ENCODE measurements around the gene EPAS1.

EPAS1 gene

GRCh38 chr2:46413631-46414030 lies 116.4 kb downstream of the EPAS1 start:
- no peak for DNase-seq

- no peak for DNase-seq
Measured at GRCh38 chr2:46414701-46415100, 117.5 kb downstream of the EPAS1 start.

DNA sequence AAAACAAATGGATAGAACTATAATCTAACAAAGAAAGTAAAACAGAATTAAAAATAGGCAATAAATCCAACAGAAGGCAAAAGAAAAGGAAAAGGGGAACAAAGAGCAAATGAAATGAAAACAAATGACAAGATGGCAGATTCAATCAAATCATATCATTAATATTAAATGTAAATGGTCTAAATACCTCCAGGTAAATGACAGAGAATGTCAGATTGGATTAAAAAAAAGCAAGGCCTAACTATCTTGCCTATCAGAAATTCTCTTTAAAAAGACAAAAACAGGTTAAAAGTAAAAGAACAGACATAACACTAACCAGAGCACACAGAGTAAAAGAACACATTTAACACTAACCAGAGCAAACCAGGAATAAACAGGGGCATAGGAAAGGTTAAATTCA lies 119.1 kb downstream of the EPAS1 start:
- DNase-seq = no peak

- DNase-seq = no peak
Measured at GRCh38 chr2:46416739-46417403, 119.7 kb downstream of the EPAS1 start.

DNA sequence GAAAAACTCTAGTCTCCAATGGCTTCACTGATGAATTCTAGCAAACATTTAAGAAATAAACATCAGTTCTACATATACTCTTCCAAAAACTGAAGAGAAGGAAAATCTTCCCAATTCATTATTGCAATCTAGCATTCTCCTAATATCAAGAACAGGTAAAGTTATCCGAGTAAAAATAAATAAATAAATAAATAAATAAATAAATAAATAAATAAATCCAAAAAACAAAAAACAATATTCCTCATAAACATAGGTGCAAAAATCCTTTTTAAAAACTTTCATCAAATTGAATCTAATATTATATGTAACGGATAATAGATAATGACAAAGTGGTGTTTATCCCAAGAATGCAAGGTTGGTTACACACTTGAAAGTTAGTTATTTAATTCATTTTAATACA lies 123.7 kb downstream of the EPAS1 start:
- no peak for DNase-seq

- DNase-seq = no peak
Measured at GRCh38 chr2:46421361-46421760, 124.2 kb downstream of the EPAS1 start.

DNA sequence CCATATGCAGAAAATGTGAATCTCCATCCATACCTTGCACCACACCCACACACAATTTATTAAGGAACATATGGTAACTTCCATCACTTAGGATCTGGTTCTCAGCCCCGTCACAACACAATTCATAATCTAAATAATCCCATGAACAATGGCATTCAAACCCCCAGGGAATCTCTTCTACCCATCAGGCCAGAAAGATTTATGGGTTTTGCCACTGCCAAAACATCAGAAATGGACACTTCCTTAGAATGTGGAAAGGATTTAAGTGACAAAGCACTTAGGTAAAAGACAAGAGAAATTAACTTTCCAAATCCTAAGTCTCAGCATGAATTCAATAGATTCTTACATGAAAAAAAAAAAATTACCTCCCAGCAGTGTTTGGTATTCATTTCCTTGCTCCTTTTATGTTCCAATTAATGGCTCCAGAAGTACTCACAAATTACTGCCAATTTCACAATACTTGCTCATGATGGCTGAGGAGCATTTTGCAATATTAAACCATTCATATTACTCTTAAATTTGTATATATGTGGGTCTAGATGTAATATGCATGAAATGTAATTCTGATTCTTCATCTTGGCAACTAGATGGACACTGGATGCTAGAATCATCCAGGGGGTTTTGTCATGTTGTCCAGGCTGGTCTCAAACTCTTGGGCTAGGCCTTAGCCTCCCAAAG lies 125.6 kb downstream of the EPAS1 start:
- no peak for DNase-seq

GRCh38 chr2:46424937-46425336 lies 127.7 kb downstream of the EPAS1 start:
- no peak for DNase-seq

GRCh38 chr2:46428911-46429436 lies 131.8 kb downstream of the EPAS1 start:
- no peak for DNase-seq

DNA sequence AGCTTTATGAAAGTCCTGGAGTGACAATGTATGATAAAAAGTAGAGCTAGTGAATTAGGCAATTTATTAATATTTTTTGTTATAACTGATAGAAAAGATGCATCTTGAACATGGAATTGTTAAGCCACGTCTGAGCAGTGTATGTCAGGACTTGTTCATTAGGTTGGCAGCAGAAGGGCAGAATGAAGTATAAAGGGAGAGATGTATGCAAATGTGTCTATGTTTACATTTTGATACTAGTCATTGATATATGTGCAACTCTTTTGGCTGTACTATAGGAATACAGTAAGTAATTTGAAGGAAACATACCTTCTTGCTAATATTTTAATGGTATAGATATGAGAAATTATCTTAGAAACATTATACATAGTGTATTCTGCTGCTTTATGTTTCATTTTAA lies 133.2 kb downstream of the EPAS1 start:
- no peak for DNase-seq

- DNase-seq = no peak
Measured at GRCh38 chr2:46430992-46431391, 133.8 kb downstream of the EPAS1 start.

DNA sequence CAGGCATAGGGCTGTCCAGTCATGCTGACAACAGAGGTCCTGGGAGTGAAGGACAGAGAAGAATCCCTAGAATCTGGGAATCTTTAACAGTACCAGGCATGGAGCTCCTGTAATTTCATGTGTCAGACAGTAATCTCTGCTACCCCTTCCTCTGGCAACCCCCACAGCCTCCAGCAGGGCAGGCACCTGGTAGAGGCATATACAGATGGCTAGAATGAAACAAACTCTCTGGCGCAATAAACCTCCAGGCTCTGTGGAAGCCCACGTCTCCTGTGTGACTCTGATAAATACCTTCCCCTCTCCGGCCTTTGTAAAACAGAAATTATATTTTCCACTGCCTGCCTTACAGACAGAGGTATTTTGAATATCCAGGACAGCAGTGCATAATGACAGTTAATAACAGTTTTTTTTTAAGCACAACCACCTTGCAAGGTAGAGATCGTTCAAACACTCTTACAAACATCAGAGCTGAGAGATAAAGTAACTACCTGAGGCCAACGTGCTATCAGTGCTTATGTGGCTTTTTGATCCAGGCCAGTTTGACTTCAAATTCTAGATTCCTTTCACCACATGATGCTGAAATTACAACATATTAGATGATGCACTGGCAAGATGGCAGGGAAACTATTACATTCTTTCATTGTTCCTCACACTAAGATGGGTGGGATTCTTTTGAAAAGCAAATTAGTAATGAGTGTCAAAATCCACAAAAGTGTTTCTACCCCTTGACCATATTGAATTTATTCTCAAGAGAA lies 134.5 kb downstream of the EPAS1 start:
- DNase-seq = no peak

DNA sequence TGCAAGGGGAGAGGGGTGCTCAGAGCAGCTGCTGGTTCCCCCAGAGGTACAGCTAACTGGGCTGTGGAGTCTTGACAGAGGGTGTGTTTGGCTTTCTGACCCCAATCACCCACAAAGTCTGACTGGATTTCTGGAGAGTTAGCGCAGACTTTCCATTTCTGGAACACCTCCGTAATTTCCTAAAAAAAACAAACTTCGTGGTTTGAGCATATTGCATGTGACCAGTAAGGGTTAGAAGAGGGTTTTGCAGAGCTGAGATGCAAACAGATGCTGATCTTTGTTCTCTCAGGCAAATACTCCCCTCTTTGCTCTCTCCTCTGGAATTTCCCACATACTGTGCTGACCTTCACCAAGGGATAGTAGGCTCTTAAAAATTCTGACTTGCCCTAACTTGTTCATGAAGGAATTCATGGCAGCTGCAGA lies 137.7 kb downstream of the EPAS1 start:
- no peak for DNase-seq

DNA sequence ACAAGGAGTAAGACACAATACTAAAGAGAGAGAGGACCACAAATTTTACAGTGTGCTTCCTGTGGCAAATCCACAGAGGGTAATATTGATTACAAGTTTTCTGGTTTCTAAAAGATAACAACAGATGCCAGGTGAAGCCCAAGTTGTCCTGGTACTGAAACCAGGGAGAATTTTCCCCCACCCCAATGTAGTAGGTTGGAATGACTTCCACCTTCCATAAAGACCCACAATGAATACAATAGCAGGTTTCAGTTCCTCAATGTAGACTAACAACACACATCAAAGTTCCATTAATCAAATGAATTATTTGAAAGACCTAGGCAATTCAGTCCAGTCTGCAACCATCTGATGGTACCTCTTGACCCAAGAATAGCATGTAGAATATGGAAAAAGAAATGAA lies 138.1 kb downstream of the EPAS1 start:
- DNase-seq = no peak

- DNase-seq = no peak
Measured at GRCh38 chr2:46435796-46436360, 138.7 kb downstream of the EPAS1 start.

Measured in activated CD8-positive, alpha-beta memory T cell treated with anti-CD3 and anti-CD28 coated beads, Interleukin-2, amount 50 U/mL, for 4 hours (primary cell).